ENCODE results near the gene MAP4K2.

The MAP4K2 gene

DNA sequence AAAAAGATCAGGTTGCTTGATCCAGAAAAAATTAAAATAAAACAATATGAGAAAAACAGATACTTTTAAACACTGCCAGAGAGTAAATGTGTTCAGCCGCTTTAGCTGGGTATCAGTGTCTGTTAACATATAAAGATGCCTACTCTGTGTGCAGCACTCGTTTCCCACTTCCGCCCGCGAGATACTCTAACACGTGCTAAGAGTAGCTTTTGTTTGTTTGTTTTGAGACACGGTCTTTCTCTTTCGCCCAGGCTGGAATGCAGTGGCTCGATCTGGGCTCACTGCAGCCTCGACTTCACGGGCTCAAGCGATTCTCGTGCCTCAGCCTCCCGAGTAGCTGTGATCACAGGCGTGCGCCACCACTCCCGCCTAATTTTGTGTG, 7.9 kb upstream of the MAP4K2 start:
- DNase-seq: peak; percentile 28

DNA sequence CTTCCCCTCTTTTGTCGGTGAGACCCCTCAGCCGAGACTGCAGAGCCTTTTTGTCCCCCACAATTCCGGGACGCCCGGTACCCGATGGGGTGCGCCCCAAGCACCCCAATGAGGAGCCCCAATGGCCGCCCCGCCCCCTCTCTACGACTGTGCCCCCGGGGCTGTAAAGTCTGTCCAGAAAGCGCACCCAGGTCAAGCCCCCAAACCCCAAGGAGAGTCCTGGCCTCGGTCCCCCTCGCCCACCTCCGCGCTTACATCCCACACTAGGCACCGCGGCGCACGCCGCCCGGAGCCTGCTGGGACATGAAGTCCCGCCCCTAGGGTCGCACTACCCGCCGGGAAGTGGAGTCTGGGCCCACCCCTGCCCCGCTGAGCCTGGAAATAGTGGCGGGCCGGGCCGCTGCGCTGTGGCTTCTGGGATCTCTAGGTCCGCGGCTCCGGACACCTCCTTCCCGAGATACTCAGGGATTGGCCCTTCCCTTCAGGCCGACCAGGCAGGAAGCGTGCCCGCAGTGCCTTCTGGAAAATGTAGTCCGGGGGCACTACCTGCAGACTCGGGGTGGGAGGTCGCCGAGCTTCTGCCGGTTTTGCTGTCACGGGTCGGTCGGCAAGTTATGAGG, 7.4 kb upstream of the MAP4K2 start, which contains the start of gene MEN1:
Gene MEN1 (minus strand): TSS at position 281 of the 620 bp plus-strand sequence. CDS start 442 bp downstream, outside the sequence.
- peak; percentile 65 for DNase-seq

DNA sequence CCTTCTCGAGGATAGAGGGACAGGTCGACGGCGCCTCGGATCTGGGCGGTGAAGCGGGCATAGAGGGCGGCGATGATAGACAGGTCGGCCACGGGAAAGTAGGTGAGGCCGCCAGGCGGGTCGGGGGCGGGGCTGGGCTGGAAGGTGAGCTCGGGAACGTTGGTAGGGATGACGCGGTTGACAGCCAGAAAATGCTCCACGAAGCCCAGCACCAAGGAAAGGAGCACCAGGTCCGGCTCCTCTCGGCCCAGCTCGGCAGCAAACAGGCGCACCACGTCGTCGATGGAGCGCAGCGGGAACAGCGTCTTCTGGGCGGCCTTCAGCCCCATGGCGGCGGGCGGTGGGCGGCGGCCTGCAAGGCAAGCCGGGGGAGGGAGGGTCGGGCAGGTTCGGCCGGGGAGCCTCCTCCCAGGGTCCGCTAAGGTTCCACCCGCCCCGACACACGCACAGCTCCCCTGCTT, 6.8 kb upstream of the MAP4K2 start:
- DNase-seq: no peak

DNA sequence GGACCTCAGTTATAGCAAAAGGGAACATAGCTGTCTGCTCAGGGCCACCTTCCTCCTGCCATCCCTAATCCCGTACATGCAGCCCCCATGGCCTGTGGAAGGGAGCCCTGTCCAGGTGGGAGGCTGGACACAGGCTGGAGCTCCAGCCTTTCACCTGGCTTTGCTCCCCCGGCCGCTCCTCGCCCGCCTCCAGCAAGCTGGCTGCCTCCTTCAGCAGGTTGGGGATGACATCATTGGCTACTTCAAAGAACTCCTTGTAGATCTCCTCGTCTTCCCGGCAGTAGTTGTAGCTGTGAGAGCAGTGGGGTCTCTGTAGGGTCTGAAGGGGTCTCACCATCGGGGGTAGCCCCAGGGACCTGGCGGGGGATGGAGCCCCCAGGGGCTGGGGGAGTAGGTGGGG, 2.5 kb upstream of the MAP4K2 start:
- DNase-seq: no peak

DNA sequence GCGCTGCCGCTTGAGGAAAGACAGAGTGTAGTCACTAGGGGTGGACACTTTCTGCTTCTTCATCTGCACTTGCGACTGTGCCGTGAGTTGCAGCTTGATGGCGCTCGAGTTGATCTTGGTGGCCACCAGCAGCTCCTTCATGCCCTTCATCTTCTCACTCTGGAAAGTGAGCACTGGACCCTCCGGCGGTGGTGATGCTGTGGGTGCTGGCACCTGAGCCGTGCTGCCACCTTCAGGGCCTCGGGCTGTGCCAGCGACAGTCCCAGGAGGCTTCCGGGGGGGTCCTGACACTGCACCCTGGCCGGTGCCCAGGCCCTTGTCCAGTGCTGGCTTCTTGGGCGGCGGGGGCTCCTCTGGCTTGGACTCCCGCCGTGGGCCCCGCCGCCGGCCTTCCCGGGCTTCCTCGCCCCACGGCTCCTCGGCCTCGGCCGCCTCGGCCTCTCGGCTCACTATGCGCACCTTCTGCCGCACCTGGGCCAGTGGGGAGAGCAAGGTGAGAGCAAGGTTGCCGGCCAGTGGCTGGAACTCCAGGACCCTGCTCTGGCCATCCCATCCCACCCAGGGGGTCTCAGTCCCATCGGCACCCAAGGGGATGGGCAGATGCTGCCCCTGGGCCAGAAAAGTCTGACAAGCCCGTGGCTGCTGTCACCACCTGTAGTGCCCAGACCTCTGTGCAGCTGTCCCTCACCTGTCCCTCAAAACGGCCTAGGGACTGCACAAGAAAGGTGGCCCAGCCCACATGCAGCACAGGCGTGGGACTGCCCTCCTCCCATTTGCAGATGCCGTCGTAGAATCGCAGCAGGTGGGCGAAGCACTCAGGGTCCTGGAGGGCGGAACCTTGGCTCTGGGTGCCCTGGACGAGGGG, 1.6 kb upstream of the MAP4K2 start:
- DNase-seq: no peak

DNA sequence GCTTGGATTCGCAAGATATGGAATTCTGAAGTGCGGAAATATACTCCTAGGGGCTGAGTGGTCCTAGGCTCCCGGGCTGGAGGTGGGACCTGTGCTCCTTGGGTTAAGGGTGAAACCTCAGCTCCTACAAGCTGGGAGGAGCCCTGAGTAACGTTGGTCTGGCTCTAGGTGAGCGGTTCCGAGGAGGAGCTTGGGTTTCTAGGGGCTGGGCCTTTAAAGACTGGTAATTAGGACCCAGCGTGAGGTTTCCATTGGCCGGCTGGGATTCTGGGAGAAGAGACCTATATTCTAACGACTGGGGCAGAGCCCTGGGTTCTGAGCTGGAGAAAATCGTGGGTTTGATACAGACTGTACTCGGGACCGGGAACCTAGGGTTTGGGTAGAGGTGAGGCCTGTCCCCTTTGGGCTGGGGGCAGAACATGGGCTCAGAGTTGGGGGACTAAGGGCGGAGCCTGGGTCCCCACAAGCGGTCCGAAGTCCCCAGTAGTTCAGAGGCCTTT, 882 bp upstream of the MAP4K2 start:
- no peak for DNase-seq

DNA sequence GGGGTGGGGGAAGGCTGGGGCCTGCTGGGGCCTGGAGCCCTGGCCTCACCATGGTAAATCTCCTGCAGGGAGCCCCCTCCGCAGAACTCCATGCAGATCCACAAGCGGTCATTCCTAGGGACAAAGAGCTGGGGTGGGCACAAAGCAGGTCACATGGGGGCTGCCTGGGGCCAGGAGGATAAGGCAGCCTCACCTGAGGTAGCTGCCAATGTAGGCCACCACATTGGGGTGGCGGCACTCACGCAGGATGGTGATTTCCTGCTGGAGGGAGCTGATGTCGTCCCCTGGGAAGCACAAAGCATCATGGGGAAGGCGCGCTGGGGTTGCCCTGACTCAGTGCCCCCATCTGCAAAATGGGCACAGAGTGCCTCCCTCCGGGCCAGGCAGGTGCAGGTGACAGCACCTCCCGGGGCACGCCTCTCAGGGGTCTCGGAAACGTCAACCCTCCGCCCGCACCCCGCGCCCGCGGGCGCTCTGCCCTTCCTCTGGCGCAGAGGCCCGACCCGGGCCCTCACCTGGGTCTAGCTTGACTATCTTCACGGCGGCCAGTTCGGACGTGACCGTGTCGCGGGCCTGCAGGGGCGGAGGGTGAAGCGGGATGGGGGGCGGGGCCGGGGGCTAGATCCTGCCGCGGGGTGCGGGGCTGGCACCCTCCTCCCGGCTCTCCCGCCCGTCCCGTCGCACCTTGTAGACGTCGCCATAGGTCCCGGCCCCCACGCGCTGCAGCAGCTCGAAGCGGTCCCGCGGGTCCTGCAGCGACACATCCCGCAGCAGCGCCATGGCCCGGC, 450 bp downstream of the MAP4K2 start:
- peak; percentile 31 for DNase-seq

DNA sequence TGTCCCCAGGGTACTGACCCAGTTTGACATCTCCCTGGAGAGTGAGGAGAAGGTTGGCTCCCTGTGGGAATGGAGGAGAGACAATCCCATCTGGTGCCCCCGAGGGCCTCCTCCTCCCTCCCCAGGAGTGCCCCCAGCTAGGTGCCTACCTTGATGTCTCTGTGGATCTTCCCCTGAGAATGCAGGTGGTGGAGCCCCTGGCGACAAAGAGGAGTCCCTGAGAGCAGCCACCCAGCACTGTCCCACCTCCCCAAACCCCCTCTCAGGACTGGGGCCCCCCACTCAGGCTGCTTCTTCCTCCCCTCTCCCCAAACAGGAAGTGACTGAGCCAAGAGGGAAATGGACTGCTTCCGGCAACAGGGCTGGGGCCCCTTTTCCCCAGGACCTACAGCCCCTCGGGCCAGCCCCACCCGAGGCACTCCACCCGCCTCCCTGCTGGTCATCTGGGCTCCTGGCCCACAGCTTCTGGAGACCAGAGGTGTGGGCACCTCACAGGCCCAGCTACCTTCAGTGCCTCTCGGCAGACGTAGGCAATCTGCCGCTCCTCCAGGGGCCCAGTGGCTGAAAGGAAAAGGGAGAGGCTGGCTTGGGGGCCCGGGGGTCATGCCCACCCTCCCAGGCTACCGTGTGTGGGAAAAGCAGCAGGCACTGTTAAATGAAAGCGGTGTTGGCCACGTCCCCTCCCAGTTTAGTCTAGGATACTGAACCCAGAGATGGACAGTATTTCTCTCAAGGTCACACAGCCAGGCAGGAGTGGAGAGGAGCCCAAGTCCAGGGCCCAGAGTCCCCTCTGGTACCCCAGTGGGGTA, 1.2 kb downstream of the MAP4K2 start:
- DNase-seq: no peak

DNA sequence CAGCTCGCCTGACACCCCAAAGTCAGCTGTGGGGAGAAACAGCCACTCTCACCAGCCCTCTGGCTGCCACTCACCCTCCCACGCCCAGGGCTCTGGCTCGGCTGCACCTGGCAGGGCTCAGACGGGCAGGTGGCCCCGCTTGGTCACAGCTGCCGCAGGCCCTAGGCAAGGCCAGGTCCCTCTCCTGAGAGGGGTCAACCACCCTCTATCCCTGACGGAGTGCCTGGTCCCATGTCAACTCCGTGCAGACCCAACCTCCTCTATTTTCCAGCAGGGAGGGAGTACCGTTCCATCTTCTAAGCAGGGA, 1.9 kb downstream of the MAP4K2 start:
- no peak for DNase-seq

DNA sequence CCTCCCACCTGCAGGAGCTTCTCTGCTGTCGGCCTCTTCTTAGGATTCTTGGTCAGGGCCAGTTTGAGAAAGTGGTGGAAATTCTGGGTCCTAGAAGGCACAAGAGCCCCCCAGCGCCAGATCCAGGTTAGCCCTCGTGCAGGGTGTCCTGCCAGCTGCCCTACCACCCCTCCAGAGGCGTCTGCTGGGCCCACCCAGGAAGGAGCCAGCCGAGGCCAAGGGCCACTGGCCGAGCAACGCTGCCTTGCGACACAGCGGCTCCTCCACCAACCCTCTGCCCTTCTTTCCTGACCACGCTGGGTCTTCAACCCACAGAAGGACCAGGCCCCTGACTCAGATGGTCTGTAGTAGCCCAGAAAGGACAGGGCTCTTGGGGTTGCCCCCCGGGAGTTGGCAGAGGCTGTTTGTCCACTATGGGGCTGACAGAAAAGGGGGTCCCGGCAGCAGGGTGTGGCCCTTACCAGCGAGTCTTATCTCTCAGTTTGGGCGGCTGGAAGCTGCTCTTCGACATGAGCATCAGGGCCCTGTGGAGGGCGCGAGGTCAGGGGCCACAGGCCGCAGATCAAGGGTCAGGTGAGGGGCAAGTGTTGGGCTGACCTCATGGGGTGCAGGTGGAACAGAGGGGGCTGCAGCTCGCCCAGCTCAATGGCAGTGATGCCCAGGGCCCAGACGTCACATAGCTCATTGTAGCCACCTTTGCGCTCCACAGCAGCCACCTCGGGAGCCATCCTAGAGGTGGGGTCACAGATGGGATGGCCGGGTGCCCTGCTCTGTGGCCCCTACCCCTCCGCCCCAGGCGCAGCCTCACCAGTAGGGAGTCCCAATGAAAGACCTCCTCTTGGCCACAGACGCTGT, 2.5 kb downstream of the MAP4K2 start:
- no peak for DNase-seq

DNA sequence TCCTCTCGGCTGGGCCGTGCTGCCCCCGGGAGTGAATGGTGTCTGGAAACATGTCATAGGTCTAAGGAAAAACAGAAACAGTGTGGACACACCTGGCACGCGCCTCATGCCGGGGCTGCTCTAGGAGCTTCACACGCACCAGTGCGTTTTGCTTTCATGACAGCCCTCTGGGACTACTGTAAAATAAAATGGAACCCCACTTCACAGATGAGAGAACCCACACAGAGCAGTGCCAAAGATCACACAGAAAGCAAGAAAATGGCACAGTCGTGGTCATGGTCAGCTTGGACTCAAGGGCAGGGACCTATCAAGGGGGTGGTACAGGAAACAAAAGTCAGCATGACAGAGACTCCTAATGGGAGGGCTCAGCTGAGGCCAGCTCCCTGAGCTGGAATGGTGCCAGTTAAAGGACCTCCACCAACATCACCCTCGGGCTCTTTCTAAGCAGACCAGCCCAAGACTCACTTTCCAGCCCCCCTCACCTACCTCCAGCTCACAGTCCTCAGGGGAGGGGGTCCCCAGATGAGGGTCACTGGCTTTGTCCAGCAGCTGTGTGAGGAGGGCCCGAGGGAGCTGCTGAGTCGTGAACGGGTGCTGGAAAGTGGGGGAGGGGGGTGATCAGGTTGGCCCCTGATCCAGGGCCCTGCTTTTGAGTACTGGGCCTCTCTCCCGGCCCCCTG, 3.3 kb downstream of the MAP4K2 start:
- no peak for DNase-seq

DNA sequence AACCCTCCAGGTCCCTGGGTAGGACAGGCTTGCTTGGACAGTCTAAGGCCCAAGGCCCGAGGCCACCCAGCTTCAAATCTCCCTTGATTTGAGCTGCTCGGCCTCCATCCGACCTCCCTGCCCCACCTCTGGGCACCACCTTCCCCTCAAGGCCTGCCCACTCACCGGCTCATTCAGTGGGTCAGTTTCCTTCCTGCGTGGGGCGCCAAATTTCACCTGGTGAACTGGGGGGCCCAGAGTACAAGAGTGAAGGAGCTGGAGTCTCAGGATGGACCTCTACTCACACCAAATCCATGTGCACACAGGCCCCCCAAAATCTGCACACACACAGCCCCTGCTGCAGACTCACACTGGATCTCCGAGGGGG, 3.8 kb downstream of the MAP4K2 start:
- DNase-seq: no peak

DNA sequence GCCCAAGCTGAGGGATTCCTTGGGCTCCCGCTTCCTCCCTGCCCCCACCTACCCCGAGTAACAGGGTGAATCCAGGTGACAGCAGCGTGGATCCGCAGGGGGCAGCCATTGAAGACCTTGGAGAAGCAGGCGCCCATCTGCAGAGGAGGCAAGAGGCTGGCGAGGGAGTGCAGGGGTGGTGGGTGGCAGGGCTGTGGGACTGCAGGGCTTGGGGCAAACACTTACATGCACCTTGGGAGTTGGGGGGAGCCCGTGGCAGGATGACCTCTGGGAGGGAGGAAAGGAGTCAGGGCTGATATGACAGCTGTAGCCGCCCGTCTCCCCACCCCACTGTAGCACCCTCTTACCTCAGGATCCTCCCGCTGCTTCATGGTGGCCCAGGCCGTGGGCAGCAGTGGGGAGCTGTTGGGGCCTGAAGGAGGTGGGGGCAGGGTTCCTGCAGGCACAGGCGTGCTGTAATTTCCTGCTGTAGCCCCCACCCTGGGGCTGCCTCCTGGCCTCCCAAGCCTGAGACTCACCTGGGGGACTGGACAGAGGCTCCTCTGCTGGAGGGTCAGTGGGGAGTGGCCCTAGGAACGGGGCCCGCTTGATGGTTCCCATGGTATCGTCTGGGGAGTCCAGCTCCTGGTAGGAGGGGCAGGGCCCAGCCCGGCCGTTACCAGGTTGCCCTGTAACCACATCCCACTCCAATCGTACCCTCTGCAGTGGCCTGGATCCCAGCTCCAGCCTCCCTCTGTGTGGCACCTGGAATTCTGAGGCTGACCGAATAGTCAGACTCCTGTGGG, 6.1 kb downstream of the MAP4K2 start:
- DNase-seq: no peak

DNA sequence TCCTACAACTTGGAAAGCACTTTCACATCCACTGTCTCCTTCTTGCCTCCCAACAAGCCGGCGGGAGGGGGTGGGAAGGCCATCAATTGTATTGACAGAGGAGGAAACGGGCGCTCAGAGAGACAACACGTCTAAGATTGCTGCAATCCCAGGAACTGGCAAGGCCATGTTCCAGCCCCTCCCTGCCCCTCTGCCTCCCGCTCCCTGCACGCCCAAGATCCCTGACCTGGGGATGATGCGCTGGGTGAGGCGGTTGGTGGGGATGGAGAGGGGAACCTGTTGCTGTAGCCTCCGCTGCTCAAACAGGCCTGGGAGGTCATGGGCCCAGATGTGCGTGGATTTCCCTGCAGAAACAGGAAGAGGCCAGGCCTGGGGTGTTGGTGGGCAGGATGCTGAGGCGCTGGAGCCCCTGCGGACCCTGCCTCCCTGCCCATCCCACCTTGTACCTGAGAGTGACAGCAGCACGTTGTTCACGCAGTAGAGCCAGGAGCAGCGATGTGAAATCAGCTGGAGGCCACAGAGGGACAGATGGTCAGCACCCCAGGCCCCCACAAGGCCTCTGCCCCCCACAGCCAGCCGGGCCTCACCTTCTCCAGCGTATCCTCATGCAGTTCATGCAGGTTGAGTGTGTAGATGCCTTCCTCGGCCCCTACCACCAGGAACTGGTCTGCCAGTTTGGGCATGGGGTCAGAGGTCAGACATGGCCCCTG, 6.8 kb downstream of the MAP4K2 start:
- no peak for DNase-seq

DNA sequence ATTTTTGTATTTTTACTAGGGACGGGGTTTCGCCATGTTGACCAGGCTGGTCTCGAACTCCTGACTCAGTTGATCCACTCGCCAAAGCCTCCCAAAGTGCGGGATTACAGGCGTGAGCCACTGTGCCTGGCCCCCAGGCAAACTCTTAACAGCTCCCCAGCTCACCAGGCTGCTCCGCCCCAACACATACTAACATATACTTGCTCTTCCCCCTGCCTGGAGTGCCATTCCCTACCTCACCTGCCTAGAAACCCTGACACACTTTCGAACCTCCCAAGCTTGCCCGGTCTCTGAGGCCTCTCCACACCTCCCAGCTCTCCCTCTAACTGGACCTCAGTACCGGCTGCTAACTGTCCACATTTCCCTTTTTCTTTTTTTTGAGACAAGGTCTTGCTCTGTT, 8.5 kb downstream of the MAP4K2 start:
- DNase-seq: no peak

DNA sequence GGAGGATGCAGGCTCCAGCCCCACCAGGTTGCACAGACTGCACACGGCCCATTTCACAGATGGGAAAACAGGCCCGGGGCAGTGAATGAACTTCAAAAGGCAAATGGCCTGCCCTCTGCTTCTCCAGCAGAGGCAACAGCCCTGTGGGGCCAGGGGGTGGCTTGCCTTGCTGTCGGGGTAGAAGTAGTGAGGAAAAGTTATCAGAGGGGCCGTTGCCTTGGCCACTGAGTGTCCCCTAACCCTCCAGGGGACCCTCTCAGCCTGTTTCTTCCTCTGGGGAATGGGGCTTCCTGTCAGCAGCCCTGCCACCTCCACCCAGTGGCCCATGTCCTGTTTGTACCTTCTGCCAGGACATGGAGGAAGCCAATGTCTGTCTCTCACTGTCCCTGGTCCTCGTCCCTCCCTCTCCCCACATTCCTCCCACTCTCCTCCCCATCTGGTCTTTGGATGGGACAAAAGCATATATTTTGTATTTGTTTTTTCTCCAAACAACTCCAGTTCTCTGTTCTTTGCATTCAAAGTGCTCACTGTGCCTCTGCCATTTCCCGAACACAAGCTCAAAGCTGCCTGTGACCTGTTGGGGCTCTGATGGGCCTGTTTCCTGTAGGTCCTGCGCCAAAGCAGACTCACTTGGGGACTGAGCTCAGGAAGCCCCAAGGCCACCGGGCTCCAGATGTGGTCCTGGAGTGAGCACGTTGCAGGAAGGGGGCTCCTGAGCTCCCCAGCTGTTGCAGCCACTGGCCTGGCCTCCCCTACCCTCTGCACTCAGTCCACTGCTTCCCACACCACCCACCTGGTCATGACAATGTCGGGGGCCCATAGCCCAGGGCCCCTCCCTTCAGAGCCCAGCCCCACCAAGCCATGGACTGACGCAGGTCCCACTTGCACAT, 9.5 kb downstream of the MAP4K2 start:
- DNase-seq: no peak

DNA sequence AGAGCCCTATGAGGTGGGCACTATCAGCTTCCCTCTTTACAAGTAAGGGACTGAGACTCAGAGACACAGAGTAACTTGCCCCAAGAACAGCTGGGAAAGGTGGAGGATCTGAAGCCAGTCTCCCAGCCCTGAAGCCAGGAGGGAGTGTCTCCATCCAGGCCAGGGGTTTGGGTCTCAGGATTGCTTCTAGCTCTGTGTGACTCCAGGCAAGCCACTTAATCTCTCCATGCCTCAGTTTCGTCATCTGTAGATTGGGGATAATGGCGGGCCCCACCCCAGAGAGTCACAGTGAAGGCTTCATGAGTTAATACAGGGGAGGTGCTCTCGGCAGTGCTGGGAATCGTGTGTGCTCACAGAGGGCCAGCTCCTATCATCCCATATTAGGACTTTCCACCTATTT, 10.5 kb downstream of the MAP4K2 start:
- no peak for DNase-seq

DNA sequence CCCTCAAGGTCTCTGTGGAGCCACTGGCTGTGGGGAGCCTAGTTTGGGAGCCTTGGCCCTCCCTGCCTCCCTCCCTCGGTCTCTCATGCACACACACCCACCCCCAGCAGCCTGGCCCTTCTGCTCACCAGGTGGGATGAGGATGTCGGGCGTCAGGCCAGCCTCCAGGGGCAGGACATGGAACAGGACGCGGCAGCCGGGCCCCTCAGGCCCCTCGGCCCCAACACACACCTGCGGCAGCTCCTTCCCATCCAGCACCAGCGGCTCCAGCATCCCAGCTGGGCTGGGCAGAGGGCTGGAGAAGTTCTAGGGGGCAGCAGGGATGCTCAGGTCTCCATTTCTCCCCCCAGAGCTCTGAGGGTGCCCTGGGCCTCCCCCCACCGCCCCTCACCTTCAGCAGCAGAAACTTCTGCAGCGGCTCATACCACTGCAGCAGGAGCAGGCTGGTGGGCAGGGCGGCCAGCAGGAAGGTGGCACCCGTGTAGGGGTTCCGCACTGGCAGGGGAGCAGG, 11.2 kb downstream of the MAP4K2 start:
- DNase-seq: no peak

Data from activated CD4-positive, alpha-beta T cell treated with anti-CD3 and anti-CD28 coated beads, Interleukin-2, amount 50 U/mL, for 1 hour (primary cell).